CD4-positive, alpha-beta T cell treated with Interferon alpha-2 for 1 hour (primary cell): ENCODE data around the gene PIGN.
"Not testable (repeated sequence)": the region's sequence is repeated elsewhere in the genome, so short reads cannot be mapped to it uniquely, and the experiment has no call there.

Source experiments
- DNase-seq, 2 donors: peaks; one replicate each; pipeline ENCODE4 v3.0.0-alpha.2; 2020 to 2022

The PIGN gene

GRCh38 chr18:62175521-62175920 is 11.3 kb downstream of the PIGN start:
- DNase-seq = no peak

DNA sequence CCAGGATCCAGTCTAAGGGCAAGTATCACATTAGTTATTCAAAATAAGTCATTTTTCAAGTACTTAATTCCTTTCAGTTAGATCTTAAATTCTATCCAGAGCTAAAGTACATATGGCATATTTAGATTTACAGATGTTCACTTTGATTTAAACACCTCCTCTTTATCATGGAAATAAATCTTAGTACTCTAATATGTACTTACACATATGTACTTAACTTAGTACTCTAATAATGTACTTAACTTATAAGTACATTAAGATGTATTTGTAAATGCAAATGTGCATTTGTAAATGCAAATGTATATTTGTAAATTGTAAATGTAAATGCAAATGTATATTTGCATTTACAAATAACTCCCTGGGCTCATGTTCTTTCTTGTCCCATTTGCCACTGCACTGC is 14.6 kb downstream of the PIGN start:
- DNase-seq = no peak

DNA sequence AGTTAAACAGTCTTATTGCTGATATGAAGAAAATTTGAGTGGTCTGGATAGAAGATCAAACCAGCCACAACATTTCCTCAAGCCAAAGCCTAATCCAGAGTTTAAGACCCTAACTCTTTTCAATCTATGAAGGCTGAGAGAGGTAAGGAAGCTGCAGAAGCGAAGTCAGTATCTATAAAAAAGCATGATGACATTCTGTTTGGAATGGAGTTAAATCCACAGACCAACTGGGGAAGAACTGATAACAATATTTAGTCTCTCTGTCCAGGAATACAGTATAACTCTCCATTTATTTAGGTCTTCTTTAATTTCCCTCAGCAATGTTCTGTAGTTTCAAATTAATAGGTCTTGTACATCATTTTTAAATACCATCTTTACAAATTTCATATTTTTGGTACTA is 16.0 kb downstream of the PIGN start:
- DNase-seq = no peak

DNA sequence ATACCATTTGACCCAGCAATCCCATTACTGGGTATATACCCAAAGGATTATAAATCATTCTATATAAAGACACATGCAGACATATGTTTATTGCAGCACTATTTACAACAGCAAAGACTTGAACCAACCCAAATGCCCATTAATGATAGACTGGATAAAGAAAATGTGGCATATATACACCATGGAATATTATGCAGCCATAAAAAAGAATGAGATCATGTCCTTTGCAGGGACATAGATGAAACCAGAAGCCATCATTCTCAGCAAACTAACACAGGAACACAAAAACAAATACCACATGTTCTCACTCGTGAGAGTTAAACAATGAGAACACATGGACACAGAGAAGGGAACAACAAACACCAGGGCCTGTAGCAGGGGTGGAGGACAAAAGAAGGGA is 20.3 kb downstream of the PIGN start:
- DNase-seq = not testable (repeated sequence)

- no peak for DNase-seq
Observed at GRCh38 chr18:62165583-62165982, 21.3 kb downstream of the PIGN start.

- DNase-seq = no peak
Observed at GRCh38 chr18:62164855-62165487, 21.9 kb downstream of the PIGN start.

GRCh38 chr18:62164310-62164709 is 22.5 kb downstream of the PIGN start:
- DNase-seq = no peak

GRCh38 chr18:62157843-62158242 is 29.0 kb downstream of the PIGN start:
- DNase-seq = no peak

DNA sequence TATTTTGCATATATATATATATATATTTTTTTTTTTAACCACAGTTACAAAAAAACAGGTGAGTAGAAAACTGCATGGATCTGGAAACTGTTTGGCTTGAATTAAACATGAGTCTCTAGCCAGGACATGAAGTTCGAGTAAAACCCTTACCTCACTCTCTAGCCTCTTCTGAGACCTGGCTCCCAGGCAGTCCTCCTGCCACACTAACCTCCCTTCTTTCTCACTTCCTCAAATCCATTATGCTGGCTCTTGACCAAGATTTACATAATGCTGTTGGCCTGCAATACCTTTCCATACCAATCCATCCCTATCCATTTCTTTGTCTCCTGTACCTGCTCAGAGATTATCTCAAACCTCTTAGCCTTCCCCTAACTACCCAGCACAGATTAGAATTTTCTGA is 34.0 kb downstream of the PIGN start:
- DNase-seq = no peak

GRCh38 chr18:62151068-62151771 is 35.6 kb downstream of the PIGN start:
- DNase-seq = no peak

- no peak for DNase-seq
Observed at GRCh38 chr18:62144338-62144737, 42.5 kb downstream of the PIGN start.

DNA sequence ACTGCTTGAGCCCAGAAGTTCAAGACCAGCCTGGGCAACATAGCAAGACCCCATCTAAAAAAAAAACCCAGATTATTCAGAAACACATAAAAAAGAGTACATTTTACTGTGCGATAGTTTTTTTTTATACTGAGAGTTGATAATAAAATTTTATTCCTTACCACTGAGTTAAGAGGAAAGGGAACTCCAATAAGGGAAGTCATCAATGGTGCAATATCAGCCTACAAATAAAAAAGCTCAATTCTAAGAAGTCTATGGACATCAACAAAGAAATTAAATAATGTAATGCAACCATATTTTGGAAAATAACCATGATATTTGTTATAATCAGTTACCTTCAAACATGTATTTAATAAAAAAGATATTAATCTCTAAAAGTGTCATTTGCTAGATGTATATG is 46.6 kb downstream of the PIGN start:
- DNase-seq = no peak

- DNase-seq = no peak
Observed at GRCh38 chr18:62138461-62139235, 48.2 kb downstream of the PIGN start.

DNA sequence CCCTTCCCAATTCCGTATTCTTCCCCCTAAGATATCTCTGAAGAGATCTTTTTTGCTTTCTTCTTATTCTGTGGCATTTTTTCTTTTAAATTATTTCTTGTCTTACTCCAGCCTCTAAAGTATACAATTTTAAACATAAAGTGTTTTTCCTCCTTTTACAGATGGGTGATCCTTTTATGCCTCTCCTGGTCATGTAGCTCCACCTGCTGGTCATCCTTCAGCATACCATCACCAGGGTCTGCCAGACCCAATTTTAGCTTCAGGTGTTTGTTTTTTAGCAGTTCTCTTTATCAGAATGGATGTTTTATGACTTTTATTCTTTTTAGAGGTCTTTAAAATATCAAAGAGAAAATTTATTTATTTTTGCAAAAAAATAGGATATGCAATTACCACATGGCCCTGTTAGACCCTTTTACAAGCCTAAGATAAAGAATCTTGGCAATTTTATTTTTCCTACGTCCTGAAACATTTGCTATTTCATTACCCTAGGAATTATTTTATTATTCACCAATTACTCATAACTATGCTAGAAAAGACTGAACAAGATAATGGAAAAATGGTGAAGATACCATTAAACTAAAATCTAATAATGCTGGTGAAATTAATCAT is 55.5 kb downstream of the PIGN start:
- DNase-seq = peak; percentile 52 to 67

DNA sequence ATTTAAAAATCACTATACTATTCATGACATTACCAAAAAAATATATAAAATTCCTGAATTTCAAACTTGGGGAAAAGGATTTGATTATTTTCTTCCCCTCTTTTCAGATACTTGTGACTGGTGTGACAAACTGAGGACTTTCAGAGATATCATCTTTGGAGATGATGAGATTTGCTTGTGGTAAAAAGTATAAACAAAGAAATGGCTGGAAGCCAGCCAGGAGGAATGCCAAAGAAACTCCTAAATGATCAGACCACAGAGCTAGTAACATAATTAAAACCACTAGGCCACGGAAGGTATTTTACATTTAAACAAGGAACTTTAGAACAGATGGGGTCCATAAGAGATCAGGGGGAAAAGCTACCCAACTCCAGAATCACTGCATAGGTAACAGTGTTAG is 58.7 kb downstream of the PIGN start:
- DNase-seq = no peak

- no peak for DNase-seq
Observed at GRCh38 chr18:62126737-62127136, 60.1 kb downstream of the PIGN start.

- DNase-seq = no peak
Observed at GRCh38 chr18:62125702-62126101, 61.2 kb downstream of the PIGN start.

- no peak for DNase-seq
Observed at GRCh38 chr18:62122330-62122729, 64.5 kb downstream of the PIGN start.

GRCh38 chr18:62119884-62120283 is 67.0 kb downstream of the PIGN start:
- DNase-seq = no peak

GRCh38 chr18:62118328-62118727 is 68.5 kb downstream of the PIGN start:
- no peak for DNase-seq

DNA sequence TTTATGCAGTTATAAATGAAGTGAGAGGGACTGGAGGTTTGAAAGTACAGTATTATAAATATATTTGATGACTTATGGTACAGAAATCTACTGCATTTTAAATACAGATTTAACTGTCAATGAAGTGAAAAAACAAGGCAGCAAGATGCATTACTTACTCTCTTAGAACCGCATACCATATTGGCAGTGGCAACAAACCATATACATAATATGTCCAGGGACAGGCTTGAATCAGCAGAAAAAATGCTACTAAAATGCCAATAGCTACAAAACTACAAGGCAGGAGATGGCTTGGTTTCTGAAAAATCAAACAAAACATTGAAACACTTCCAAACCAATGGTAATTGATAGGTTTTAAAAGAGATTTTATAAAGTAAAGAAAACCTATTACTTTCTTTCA is 77.2 kb downstream of the PIGN start:
- no peak for DNase-seq

DNA sequence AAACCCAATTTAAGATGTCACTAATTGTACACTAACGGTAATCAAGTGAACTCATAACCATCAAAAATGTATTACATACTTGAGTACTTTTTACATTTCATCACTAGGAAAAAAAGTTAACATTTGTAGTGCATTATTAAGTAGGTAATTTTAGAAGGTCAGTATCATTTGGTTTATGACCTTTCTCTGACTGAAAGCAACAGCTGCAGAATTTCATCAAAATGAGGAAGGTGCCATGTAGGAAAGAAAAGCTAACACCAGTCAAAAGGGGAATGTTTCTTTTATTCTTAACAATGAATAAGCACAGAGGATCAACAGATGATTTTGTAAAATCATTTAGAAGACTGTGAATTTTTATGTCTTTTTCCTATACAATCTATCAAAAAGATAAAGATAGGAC is 79.0 kb downstream of the PIGN start:
- no peak for DNase-seq

DNA sequence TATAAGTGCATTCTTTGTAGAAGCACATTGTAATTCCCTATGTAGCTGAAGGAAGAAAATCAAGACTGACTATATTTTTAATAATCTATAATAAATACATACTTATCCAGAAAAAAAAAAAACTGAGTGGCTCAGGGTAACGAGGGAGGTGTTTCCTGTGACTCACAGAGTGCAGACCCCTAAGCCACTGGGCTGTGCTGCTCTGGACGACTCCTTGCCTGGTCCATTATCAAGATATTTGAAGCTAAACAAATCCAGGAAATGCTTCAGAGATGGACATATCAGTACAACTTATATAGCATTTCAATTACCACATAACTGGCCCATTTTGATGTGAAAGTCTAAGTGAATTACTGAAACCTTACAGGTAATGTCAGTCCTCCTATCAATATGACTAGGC is 80.6 kb downstream of the PIGN start:
- DNase-seq = no peak

DNA sequence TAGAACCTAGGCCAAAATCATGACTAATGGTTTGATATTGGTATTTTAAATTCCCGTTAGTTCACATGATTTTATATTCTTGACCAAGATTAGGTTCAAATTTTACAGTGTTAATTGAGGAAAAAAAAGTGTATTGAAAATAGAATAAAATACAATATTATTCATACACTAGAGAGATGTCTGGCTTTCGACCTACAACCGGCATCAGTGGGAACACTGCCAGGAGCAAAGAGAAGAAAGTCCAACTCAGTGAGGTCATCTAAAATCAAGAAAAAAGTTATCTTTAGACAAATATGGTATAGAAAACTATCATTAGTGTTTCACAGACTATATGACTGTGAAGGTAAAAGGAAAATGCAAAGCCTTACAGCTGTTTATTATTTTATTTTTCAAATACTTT is 81.5 kb downstream of the PIGN start:
- DNase-seq = no peak
